HPDE6-E6E7 (cell line): ENCODE data around the gene TBX15.

ENCODE experiments used
- DNase-seq: peaks from one replicate; pipeline ENCODE4 v3.0.0; 2011; ENCODE audit warnings: missing footprints; ENCODE audit errors: extremely low spot score

TBX15 gene

GRCh38 chr1:119001181-119002027 lies 13.3 kb upstream of the TBX15 start:
- no peak for DNase-seq

- DNase-seq: no peak
These were observed 12.4 kb upstream of the TBX15 start for GRCh38 chr1:119000371-119001180.

- no peak for DNase-seq
These were observed 11.4 kb upstream of the TBX15 start for GRCh38 chr1:118999348-119000071.

DNA sequence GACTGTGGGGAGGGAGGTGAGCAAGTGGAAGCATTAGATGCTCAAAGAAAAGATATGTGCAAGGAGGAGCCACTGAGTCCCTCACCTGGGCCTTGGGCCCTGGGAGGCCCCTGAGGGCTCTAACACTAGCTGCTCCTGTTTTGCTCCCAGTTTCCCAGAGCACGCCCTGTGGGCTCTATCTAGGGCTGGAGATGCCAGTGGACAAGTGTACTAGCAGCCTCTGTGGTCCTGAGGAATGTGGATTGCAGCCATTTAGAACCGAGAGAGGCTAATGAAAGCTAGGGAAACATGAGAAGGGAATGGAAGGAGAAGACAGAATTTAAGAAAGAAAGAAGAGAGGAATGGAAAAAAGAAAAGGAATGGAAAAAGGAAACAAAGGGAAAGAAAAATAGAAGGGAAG lies 10.0 kb upstream of the TBX15 start:
- DNase-seq: no peak

GRCh38 chr1:118997225-118997624 lies 9.1 kb upstream of the TBX15 start:
- DNase-seq: no peak

- no peak for DNase-seq
These were observed 7.3 kb upstream of the TBX15 start for GRCh38 chr1:118995312-118996016.

- DNase-seq: no peak
These were observed 5.5 kb upstream of the TBX15 start for GRCh38 chr1:118993700-118994026.

- DNase-seq: no peak
These were observed 4.9 kb upstream of the TBX15 start for GRCh38 chr1:118992868-118993699.

DNA sequence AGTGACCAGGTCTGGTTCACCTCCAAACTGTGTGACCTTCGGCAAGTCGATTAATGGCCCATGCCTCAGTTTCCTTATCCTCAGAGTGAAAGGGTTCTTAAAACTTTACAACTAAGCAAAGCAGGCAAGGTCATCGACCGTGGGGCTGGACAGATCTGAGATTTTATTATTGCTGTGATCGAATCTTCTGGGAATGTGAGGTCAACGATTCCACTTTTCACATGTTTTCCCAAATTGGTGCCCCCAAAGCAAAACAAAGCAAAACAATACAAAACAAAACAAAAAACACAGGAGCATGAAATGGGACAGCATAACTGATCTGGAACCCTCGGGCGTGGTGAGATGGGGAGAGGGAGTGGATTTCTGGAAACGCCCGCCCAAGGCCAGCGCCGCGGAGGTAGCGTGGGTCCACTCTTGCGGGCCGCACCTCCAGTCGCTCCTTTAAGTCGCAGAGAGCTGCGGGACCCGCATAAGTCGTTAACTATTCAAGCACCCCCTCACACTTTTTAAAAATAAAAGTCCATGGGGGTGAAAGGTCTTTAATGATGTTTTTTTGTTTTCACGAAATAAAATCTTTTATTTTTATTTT lies 4.2 kb upstream of the TBX15 start:
- no peak for DNase-seq

- no peak for DNase-seq
These were observed 3.3 kb upstream of the TBX15 start for GRCh38 chr1:118991448-118991847.

GRCh38 chr1:118990513-118991152 lies 2.5 kb upstream of the TBX15 start:
- DNase-seq: no peak

DNA sequence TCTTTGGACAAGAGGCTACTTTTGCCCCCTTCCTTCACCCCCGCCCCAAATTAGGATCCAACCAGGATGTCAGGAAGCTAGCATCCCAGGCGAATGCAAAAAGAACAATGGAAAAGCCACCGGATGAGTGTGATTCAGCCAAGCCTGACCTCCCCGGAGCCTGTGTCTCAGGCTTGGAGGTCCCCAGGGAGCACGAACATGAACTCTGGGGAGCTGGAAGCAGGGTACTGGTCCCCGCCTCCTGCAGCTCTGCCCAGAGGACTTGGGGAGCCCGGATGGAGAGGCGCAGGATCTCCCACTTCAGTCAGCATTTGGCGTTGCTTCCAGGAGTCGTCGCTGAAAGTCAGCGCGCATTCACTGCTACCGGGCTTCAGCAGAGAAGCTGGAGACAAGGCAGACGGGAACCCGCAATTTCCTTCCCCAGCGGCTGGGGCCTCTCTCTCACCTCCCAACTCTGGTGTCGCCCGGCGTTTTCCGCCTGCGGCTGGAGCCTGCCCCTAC lies 1.8 kb upstream of the TBX15 start:
- DNase-seq: no peak

- DNase-seq: no peak
These were observed 1.1 kb upstream of the TBX15 start for GRCh38 chr1:118989006-118989815.

- no peak for DNase-seq
These were observed 516 bp downstream of the TBX15 start for GRCh38 chr1:118987468-118988185.

GRCh38 chr1:118986555-118987467 lies 1.3 kb downstream of the TBX15 start:
- DNase-seq: no peak

DNA sequence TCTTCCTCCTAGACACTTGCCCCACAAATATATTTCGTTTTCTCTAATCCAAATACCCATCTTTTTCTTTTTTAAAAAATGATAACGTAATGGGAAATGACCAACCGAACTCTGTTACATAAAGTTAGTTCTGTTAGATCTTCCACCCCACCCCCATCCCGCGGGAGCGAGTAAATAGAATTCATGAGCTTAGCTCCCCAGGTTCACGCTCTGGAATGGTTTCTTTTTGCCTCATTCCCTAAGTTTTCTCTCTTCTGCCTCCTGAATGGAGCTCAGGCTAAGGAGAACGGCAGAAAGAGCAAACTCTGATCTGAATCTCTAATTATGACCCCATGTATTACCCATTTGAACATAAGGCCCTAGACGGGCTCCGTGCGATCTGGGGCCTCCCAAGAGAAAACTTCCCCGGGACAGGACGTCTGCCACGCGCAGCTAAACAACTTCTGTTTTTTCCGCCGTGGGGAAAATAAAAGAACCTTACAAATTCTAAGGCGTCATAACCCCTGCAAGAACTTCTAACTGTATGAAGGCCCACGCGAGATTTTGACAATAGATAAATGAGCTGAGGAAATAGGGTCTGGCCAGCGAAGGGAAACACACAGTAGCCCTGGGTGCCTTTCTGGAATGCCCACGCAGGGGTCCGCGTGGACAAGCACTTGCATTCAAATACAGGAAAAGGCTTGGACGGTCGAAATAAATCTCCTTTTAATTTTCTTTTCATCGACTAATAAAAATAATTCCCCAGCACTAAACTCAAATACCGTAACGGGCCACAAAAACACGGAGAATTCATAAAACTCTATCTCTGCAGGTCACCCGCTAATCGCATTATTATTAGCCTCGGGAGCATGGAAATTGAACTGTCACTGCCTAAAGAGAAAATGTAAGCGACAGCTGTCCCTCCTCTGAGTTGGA lies 2.2 kb downstream of the TBX15 start:
- no peak for DNase-seq
